SK-N-SH (cell line): ENCODE results near the gene CCL23. TPM values are rescaled to one million over a fixed set of nuclear protein-coding genes. Genes with fewer than 3 reads are reported as not detected.

Experiments used
- CTCF ChIA-PET: fragments of 300-600, 350-600 bp; formaldehyde crosslinking; extraction: SDS; loops from one replicate; lab custom pipeline; 2021; lab: Yijun Ruan, JAX
- POLR2A ChIA-PET: fragments of 350-600 bp; sonication (Branson Sonifier 250); formaldehyde crosslinking; extraction: SDS; loops from one replicate; lab custom pipeline; 2020; ENCODE audit warnings: antibody characterized with exemption, inconsistent platforms; lab: Yijun Ruan, JAX
- DNase-seq: peaks from one replicate; pipeline ENCODE4 v3.0.0; 2012
- H2AFZ ChIP-seq: fragments of 200-600 bp; sonication (generic); 2 replicates; pipeline ENCODE4 v1.8.1; 2016; ENCODE audit warnings: antibody characterized with exemption, mild to moderate bottlenecking, low read depth
- H3F3A ChIP-seq: fragments of 200-600 bp; sonication (generic); replicated peaks from 2 replicates; pipeline ENCODE3; 2016; ENCODE audit warnings: antibody characterized with exemption, mild to moderate bottlenecking; ENCODE audit not compliant: insufficient read depth
- H3K27ac ChIP-seq, 2 experiments: fragments of 200-500 bp in 1 of 2; fragments of 200-600 bp in 1 of 2; sonication (Bioruptor generic) in 1 of 2; sonication (generic), shearing (Covaris generic) in 1 of 2; 2 replicates each; pipeline versions ENCODE4 v1.5.1 to v1.6.1; 2014 to 2016; ENCODE audit warnings: low read depth in 2 of 2, inconsistent platforms in 1 of 2, low read length in 1 of 2, mild to moderate bottlenecking in 1 of 2, mixed read lengths in 1 of 2
- H3K27me3 ChIP-seq: fragments of 200-600 bp; sonication (generic), shearing (Covaris generic); 2 replicates; pipeline ENCODE4 v1.6.1; 2016; ENCODE audit warnings: mixed run types; ENCODE audit not compliant: insufficient read depth
- H3K36me3 ChIP-seq, 2 experiments: fragments of 200-500 bp in 1 of 2; fragments of 200-600 bp in 1 of 2; sonication (Bioruptor generic) in 1 of 2; sonication (generic) in 1 of 2; replicated peaks in 1 of 2; 2 replicates each; pipeline versions ENCODE3 to v1.5.1; 2014 to 2016; ENCODE audit warnings: low read length in 1 of 2, mild to moderate bottlenecking in 1 of 2; ENCODE audit not compliant: insufficient read depth in 2 of 2, control insufficient read depth in 1 of 2
- H3K4me1 ChIP-seq, 2 experiments: fragments of 200-500 bp in 1 of 2; fragments of 200-600 bp in 1 of 2; sonication (Bioruptor generic) in 1 of 2; sonication (generic), shearing (Covaris generic) in 1 of 2; 2 replicates each; pipeline versions ENCODE4 v1.5.1 to v1.6.1; 2014 to 2016; ENCODE audit warnings: low read depth in 1 of 2, low read length in 1 of 2, mixed run types in 1 of 2; ENCODE audit not compliant: insufficient read depth in 2 of 2, control insufficient read depth in 1 of 2
- H3K4me2 ChIP-seq: fragments of 200-600 bp; sonication (generic), shearing (Covaris generic); 2 replicates; pipeline ENCODE4 v1.6.1; 2017; ENCODE audit warnings: mixed run types
- H3K4me3 ChIP-seq, 2 experiments: fragments of 200-500 bp in 1 of 2; fragments of 200-600 bp in 1 of 2; sonication (Bioruptor generic) in 1 of 2; sonication (generic), shearing (Covaris generic) in 1 of 2; 2 replicates each; pipeline versions ENCODE4 v1.5.1 to v1.8.1; 2014 to 2016; ENCODE audit warnings: low read depth in 2 of 2, inconsistent platforms in 1 of 2, low read length in 1 of 2, mild to moderate bottlenecking in 1 of 2, mixed read lengths in 1 of 2, moderate library complexity in 1 of 2
- H3K79me2 ChIP-seq: fragments of 200-600 bp; sonication (generic); 2 replicates; pipeline ENCODE4 v1.8.1; 2017; ENCODE audit warnings: mild to moderate bottlenecking; ENCODE audit not compliant: insufficient read depth
- H3K9ac ChIP-seq: fragments of 200-600 bp; sonication (generic); 2 replicates; pipeline ENCODE4 v1.6.1; 2017; ENCODE audit warnings: mixed run types
- H3K9me2 ChIP-seq: fragments of 200-600 bp; sonication (generic); 2 replicates; pipeline ENCODE4 v1.6.1; 2017; ENCODE audit warnings: mixed run types
- H3K9me3 ChIP-seq: fragments of 200-600 bp; sonication (generic); 2 replicates; pipeline ENCODE4 v1.6.1; 2017; ENCODE audit warnings: mixed run types, mild to moderate bottlenecking, moderate library complexity
- H4K20me1 ChIP-seq: fragments of 200-600 bp; sonication (generic); 2 replicates; pipeline ENCODE4 v1.6.1; 2017; ENCODE audit warnings: mild to moderate bottlenecking, mixed run types; ENCODE audit not compliant: insufficient read depth
- CTCF ChIP-seq: fragments of 200-600 bp; sonication (generic); IDR thresholded peaks from 2 replicates; pipeline ENCODE4 v1.6.1; 2017; ENCODE audit warnings: antibody characterized with exemption, mild to moderate bottlenecking, moderate library complexity
- EP300 ChIP-seq, 2 experiments: IDR thresholded peaks; 2 replicates each; pipeline versions ENCODE4 v1.4.0 to v1.6.1; 2012; ENCODE audit warnings: borderline replicate concordance in 1 of 2, low read depth in 1 of 2, low read length in 1 of 2
- EZH2phosphoT487 ChIP-seq: fragments of 200-600 bp; sonication (generic); IDR thresholded peaks from 2 replicates; pipeline ENCODE4 v1.6.1; 2017; ENCODE audit warnings: low read depth, mixed run types, mild to moderate bottlenecking, antibody characterized with exemption, moderate library complexity, borderline replicate concordance
- FOXJ3 ChIP-seq: sonication (generic); formaldehyde crosslinking; IDR thresholded peaks from 2 replicates; pipeline ENCODE4 v1.5.1; 2020; ENCODE audit warnings: mild to moderate bottlenecking, missing genetic modification reagents
- FOXM1 ChIP-seq: IDR thresholded peaks from 2 replicates; pipeline ENCODE4 v1.4.0; 2012; ENCODE audit warnings: low read depth, mild to moderate bottlenecking
- JUND ChIP-seq: IDR thresholded peaks from 2 replicates; pipeline ENCODE4 v1.4.0; 2012
- MAX ChIP-seq: IDR thresholded peaks from 2 replicates; pipeline ENCODE4 v1.4.0; 2012; ENCODE audit warnings: low read depth
- MEF2A ChIP-seq: IDR thresholded peaks from 2 replicates; pipeline ENCODE4 v1.4.0; 2012; ENCODE audit warnings: low read depth, borderline replicate concordance
- MXI1 ChIP-seq: IDR thresholded peaks from 2 replicates; pipeline ENCODE4 v1.6.1; 2012; ENCODE audit warnings: mild to moderate bottlenecking, low read depth, low read length, improper control_type of control experiment
- NFIC ChIP-seq: IDR thresholded peaks from 2 replicates; pipeline ENCODE4 v1.4.0; 2012; ENCODE audit warnings: borderline replicate concordance
- NRF1 ChIP-seq: IDR thresholded peaks from 2 replicates; pipeline ENCODE4 v1.6.1; 2012; ENCODE audit warnings: low read depth, mild to moderate bottlenecking, low read length
- RAD21 ChIP-seq: IDR thresholded peaks from 2 replicates; pipeline ENCODE4 v1.6.1; 2012; ENCODE audit warnings: mild to moderate bottlenecking, low read length
- RCOR1 ChIP-seq: fragments of 150-350 bp; IDR thresholded peaks from 2 replicates; pipeline ENCODE4 v1.6.1; 2017; ENCODE audit warnings: antibody characterized with exemption, low read length
- REST ChIP-seq: IDR thresholded peaks from 2 replicates; pipeline ENCODE4 v1.6.1; 2012; ENCODE audit warnings: mild to moderate bottlenecking, low read depth, low read length, moderate library complexity
- RXRA ChIP-seq: IDR thresholded peaks from 2 replicates; pipeline ENCODE4 v1.4.0; 2012; ENCODE audit warnings: low read depth, mild to moderate bottlenecking, borderline replicate concordance
- TAF1 ChIP-seq: IDR thresholded peaks from 2 replicates; pipeline ENCODE4 v1.6.1; 2012; ENCODE audit warnings: low read depth, mild to moderate bottlenecking, low read length, moderate library complexity, borderline replicate concordance
- TCF12 ChIP-seq: IDR thresholded peaks from 2 replicates; pipeline ENCODE4 v1.4.0; 2012
- TEAD4 ChIP-seq: IDR thresholded peaks from 2 replicates; pipeline ENCODE4 v1.4.0; 2012; ENCODE audit warnings: mild to moderate bottlenecking, borderline replicate concordance; ENCODE audit not compliant: insufficient read depth
- USF1 ChIP-seq: IDR thresholded peaks from 2 replicates; pipeline ENCODE4 v1.4.0; 2012; ENCODE audit warnings: low read depth, borderline replicate concordance
- ZBTB33 ChIP-seq: IDR thresholded peaks from 2 replicates; pipeline ENCODE4 v1.4.0; 2012; ENCODE audit warnings: low read depth, borderline replicate concordance
- polyA plus RNA-seq, 3 experiments: library from polyadenylated mRNA; depleted of rRNA; stranded (reverse); fragments of >200 nt; gene quantifications; 2 replicates each; pipeline ENCODE4 v1.2.3, GENCODE V29; 2012

The CCL23 gene
- polyA plus RNA-seq, 1 of the 3 experiments (the other 2 are of a cell fraction) = not detected

GRCh38 chr17:35991075-35991474 is 26.7 kb downstream of the CCL23 start (continued):
- TF ChIP-seq RCOR1 (no peak), MAX (no peak), NRF1 (no peak), MXI1 (no peak), RXRA (no peak)

- H3K27ac ChIP-seq = no peak overlapping the region
- H3F3A ChIP-seq = no peaks in the 10 kb centered on the region
- ChIA-PET POLR2A (no interaction called here), CTCF (no interaction called here)
- no peaks in the 10 kb centered on the region for H4K20me1 ChIP-seq
- no peak overlapping the region for H3K4me3 ChIP-seq
- H3K27me3 ChIP-seq = peaks cover 23% of the 10 kb centered on the region; the same call in 1 of the 2 replicates
- H3K9ac ChIP-seq = no peak overlapping the region
- H3K4me1 ChIP-seq = no peaks in the 10 kb centered on the region
- DNase-seq = no peak
- no peaks in the 10 kb centered on the region for H3K9me3 ChIP-seq
- no peaks in the 10 kb centered on the region for H3K79me2 ChIP-seq
- H3K4me2 ChIP-seq = no peak overlapping the region
- no peaks in the 10 kb centered on the region for H3K36me3 ChIP-seq
- no peaks in the 10 kb centered on the region for H3K9me2 ChIP-seq
- no peak overlapping the region for H2AFZ ChIP-seq
- TF ChIP-seq MEF2A (no peak), JUND (no peak), REST (no peak), FOXM1 (no peak), NRF1 (no peak), TAF1 (no peak), CTCF (no peak), TCF12 (no peak), TEAD4 (no peak), EP300 (IDR thresholded peaks at IDR 0.05; ENCODE audit: borderline replicate concordance in 1 of 2, low read depth in 1 of 2, low read length in 1 of 2) (no peak), EZH2phosphoT487 (no peak), ZBTB33 (no peak), USF1 (no peak), RAD21 (no peak), NFIC (no peak), FOXJ3 (CRISPR knock-in tag) (no peak)
Observed at GRCh38 chr17:35988164-35988563, 29.6 kb downstream of the CCL23 start.
